Anterior cingulate cortex (tissue), 58 donors: ENCODE data around the gene SLC22A12.
"Not testable (repeated sequence)": the region's sequence is repeated elsewhere in the genome, so short reads cannot be mapped to it uniquely, and the experiment has no call there.

Experiments
- DNase-seq, 58 donors: peaks; one replicate each; lab custom pipeline; 2025; lab: John Stamatoyannopoulos, UW

SLC22A12 gene

DNA sequence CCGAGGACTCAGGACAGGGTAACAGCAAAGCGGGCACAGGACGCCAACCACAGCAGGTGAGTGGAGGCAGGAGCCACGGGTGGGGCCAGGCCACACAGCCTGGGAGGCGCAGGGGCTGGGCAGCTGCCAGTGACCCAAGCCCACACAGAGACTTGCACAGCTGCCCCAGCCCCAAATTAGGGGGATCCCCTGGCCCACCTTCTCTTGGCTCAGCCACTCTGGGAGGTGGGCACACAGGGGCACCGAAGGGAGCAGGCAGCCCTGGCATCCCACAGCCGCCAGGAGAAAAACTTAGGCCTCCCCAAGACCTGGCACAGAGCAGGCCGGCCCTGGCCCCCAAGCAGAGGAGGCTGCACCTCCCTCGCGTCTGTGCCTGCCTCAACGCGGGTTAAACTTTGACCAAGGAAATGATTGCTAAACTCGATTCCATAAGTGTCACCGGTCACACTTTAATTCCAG is at the start of gene SLC22A12:
TSS of gene SLC22A12 (plus strand) at position 458 of the 459 bp plus-strand sequence. CDS start 337 bp downstream, outside the sequence.
- DNase-seq = no peak

DNA sequence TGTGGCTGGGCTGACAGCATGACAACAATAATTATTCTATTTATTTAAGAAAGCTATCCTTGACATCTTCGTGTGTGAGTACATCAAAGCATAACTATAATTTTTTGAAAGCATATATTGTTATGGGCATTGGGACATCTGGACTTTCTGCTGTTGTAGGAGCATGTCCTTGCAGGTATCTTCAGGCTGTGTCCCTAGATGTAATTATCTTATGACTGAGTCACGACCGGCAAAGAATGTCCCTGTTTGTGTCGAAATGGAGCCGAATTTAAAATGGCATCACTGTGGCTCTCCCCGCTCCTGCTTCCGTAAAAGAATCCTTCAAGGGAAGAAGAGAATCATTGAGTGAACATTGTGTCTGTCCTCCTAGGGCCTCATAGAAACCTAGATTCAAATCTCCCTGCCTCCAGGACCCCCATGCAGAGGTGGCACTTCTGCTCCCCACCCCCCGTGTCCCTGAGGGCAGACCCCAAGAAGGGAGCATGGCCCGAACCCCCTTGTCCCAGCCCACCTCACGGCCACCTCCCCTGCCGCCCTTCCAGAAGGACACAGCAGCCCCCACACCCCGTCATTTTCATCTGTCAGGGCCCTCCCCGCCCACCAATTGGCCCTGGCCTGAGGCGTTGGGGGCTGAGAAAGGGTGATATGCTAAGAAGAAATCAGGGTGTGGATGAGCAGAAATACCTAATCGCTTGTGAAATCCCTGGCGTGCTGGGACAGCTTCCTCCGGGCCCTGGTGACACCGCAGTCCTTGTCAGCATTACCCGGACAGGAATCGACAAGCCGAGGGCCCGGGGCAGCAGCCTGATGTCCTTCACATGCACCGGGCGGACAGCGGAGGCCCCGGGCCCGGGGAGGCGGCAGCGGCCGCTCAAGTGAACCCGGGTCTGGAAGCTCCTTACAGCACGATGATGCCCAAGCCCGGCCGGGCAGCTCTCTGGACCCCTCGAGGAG is 48.6 kb upstream of the SLC22A12 start:
- no peak for DNase-seq

DNA sequence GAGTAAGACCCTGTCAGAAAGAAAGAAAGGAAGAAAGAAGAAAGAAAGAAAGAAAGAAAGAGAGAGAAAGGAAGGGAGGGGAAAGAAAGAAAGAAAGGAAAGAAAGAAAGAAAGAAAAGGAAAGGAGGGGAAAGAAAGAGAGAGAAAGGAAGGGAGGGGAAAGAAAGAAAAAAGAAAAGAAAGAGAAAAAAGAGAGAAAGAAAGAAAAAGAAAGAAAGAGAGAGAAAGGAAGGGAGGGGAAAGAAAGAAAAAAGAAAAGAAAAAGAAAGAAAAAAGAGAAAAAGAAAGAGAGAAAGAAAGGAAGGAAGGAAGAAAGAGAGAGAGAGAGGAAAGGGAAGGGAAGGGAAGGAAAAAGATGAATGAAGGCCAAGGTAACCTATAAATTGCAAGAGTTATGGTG is 47.2 kb upstream of the SLC22A12 start:
- DNase-seq = no peak

DNA sequence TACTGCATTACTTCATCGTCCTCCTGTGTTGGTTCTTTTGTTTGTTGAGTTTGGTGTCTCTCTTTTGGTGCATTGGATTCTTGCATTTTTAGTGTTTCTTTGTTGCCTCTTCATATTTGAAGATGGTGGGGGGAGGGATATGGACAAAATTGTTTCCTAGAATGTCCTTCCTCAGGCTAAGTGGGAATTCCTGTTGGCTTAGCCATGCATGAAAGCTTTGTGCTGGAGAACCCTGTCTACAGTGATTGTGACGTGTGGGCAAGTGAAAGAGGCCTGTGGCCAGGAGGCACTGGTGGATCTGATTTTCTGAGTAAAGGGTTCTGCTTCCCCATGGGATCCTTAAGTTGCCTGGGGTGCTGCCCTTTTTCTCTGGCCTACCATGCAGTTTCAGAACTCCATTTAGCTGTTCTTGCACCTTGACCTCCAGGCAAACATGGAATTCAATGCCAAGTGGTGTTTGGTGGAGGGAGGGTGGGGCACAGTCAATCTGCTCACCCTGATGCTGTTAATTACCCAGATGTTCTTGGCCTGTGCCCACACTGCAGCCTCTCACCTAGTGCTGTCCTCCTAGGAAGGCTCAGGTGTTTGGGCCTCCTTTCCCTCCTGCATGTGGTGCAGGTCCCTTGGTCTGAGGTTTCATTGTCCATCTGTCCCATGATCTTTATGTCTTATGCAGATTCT is 46.3 kb upstream of the SLC22A12 start:
- no peak for DNase-seq

DNA sequence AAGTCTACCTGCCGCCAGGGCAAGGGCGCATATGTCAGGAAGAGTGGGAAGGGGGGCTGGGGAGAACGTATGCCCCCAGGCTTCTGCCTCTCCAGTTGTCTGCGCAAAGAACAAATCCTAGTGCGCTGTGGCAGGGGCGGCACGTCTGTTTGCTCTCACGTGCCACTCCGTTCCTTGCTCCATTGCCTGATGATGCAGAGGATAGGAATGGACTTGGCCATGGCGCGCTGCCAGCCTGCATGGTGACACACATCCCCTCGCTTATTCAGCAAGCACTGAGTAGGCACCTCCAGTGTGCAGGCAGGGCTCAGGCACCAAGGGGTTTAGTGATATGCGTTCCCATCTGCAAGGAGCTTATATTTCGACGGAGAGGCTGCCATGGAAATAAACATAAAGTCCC is 45.4 kb upstream of the SLC22A12 start:
- no peak for DNase-seq

DNA sequence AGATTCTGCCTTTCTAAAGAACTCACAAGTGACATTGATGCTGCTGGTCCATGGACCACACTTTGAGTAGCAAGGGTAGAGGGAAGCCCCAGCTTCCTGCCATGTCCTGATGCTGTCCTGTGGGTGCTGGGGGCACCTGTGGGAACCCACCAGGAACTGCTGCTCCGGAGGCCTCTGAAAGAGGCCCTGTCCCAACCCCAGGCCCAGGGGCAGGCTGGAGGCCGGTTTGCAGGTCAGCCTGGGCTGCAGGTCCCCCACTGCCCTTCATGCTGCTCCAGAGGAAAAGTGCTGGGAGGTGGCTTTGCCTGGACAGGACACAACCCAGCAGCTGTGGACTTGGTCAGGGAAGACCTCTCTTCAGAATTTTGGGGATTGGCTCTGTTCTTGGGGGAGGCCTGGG is 44.8 kb upstream of the SLC22A12 start:
- no peak for DNase-seq

DNA sequence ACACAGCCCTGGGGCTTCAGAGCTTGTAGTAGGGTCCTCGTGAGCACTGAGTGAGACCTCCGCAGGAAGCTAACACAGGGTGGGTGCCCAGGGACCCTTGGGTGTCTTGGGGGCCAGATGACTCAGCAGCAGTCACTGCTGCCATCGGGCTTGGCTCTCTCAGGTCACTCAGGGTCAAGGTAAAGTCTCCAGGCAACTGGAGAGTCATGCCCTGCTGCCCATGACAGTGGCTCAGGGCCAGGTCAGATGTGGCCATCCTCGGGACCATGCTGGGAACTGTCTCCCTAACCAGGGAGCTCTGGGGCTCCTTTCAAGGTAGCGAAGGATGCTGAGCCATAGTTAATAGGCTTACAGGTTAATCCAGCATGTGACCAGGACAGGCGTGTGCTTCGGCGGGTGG is 44.4 kb upstream of the SLC22A12 start:
- DNase-seq = no peak

DNA sequence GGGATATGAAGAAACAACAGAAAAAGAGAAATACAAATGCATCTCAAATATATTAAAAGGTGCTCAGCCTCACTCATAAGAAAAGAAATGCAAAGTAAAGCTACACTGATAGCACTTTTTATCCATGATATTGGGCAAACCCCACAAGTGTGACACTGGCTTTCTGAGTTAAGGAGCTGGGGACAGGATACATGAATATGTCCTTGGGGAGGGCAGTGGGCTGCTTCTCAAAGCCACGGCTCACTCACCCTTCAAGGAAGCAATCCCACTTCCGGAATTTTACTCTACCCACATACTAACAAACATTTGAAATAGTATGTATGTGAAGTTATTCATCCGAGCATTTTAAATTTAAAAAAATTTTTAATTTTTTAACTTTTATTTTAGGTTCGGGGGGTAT is 41.1 kb upstream of the SLC22A12 start:
- DNase-seq = no peak

DNA sequence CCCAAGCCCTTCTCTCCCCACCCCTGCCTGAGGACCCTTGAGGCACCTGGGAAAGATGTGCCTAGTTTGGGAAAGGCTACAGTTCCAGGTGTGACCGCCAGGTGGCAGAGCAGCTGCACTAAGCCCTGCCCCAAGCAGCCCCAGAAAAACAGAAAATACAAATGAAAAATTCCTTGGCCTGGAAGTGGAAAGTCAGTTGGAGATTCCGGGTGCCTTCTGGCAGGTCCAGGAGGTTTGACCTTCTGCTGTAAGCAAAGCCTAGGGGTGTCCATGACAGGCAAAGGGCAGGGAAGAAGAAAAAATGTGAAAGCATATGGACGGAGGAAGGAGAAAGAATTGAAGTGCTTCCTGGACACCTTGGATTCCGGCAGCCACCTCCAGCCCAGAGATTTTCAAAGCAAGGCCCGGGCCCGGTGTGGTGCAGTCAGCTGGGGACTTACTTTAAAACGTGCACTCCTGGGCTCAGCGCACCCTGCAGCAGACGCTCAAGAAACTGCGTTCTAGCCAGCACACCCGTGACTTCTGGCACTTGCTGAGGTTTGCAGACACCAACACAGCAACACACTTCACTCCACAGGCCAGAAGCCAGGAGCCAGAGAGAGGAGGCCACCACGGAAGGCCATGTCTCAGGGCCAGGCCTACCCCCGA is 37.3 kb upstream of the SLC22A12 start:
- peak in 43 of 58 donors; percentile 10 to 78 (median 41) for DNase-seq

DNA sequence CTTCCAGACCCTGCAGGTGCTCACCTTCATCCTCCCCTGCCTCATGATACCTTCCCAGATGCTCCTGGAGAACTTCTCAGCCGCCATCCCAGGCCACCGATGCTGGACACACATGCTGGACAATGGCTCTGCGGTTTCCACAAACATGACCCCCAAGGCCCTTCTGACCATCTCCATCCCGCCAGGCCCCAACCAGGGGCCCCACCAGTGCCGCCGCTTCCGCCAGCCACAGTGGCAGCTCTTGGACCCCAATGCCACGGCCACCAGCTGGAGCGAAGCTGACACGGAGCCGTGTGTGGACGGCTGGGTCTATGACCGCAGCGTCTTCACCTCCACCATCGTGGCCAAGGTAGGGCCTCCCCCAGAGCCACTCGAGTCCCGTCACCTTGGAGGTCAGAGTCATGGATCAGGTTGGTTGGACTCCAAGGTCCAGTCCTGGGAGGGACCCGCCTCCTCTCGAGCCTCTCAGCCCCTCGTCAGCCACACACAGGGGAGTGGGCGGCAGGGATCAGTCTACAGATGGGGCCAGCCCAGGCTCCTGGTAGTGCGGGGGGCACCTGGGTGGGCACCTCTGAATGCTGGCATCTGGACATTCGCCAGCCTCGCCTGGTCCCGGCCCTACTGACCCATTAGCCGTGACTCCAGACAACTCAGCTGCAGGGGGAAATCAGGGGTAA is 34.8 kb upstream of the SLC22A12 start:
- no peak for DNase-seq

DNA sequence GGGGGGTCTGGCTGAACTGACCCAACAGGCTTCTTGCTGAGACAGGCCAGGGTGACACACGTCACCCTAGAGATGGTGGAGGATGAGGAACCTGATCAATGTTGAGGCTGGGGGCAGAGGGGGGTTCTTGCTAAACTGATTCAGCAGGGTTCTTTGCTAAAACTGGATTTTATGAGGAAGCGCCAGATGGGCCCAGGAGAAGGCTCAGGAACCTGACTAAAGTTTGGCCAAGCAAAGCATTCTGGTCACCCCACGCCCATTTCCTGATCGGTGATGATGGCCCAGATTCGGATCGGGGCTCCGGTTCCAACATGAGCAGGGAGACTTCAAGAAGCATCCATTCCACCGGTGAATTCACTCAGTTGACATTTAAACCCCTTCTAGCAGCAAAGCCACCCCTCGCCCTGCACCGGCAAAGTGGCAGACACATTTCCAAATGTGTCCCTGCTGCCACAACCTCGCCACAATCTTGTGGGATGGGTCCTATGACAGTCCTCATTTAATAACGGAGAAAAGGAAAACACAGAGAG is 34.2 kb upstream of the SLC22A12 start:
- DNase-seq = no peak

DNA sequence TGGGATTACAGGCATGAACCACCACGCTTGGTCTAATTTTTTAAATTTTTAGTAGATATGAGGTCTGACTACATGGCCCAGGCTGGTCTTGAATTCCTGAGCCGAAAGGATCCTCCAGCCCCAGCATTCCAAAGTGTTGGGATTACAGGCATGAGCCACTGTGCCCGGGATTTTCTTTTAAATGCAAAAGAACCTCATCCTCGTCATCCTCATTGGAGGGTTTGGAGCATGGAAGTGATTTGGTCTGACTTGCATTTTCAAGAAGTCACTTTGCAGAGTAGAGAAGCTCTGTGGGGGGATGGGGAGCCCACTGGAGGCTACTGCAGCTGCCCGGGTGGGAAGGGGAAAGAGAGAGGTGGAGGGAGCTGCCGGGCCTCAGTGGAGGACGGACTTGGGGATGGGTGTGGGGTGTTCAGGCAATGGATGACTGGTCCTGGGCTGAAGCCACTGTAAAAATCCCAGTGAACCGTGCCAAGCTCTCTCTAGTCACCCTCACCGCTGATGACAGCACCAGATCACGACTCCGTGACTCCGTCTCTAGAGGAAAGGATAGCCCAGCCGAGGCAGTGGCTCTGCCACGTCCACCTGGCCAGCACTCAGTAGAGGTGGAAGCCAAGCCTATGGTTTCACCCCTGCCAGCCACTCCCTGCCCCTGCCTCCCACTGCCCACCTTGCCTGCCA is 32.8 kb upstream of the SLC22A12 start:
- DNase-seq = no peak

DNA sequence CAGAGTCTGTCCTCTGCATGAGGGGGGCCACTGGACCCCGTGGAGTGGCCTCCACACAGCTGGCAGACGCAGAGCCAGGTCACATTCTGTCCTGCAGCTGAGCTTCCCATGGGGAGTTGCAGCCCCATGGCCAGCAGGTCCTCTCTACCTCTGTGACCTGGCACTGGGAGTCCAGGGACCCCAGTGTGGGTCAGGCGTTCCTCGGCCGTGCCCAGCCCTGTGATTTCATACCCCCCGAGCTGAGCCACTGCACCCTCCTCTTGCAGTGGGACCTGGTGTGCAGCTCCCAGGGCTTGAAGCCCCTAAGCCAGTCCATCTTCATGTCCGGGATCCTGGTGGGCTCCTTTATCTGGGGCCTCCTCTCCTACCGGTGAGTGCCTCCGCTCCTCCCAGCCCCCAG is 32.2 kb upstream of the SLC22A12 start:
- DNase-seq = no peak

DNA sequence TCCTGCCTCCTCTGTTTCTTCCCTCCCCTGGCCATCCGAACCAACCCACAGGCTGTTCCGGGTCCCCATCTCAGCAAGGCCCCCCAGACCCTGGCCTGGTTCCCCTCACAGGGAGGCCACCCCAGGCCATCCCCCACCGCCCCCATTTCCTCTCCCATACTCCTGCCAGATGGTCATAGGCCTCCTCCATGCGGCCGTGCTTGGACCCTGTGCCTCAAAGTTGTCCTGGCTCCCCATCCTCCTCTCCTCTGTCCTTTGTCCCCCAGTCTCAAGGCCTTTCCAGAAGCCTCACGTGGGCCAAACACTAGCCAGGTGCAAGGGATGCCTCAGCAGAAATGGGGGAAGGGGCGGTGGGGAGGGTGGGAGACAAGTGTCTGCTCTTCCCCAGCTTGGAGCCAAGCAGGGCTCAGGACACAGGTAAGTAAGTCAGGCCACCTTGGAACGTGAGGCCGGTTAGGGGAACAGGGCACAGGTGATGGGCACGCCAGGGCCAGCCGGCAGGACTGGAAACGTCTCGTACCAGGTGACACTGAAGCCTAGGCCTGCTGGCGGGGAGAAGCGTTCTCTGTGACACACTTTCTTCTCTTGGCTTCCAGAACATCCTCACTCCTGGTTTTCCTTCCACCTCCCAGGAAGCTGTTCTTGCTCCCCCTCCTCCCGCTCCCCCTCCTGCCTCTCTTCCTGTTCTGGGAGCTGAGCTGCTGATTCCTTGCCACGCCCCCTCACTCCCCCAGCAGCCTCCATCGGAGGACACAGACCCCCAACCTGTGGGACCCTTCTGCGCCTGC is 31.5 kb upstream of the SLC22A12 start:
- DNase-seq = no peak

DNA sequence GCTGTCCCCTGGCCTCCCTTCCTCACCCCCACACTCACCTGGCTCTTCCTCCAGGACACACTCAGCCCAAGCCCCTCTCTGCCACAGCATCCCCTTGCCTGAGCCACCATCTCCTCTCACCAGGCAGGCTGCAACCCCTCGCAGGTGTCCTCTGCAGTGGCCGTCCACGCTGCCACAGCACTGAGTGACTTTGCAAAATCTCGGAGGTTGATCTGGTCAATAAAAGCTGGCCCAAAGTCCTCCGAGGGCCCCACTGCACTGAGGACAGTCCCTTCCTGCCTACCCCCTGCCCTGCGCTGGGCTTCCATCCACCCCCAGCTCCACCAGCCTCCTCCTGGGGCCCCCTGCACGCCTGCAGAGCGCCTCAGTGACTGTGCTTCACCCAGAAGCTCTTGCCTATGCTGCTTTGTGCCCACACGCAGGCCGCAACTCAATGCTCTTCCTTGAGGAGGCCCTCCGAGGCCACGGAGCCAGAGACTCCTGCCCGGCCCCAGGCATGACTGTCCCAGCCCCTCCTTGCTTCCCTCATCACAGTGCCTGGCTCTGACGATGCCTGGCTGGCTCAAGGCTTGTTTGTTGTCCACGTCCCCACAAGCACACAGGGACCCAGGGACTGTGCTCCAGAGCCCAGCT is 30.8 kb upstream of the SLC22A12 start:
- DNase-seq = no peak

DNA sequence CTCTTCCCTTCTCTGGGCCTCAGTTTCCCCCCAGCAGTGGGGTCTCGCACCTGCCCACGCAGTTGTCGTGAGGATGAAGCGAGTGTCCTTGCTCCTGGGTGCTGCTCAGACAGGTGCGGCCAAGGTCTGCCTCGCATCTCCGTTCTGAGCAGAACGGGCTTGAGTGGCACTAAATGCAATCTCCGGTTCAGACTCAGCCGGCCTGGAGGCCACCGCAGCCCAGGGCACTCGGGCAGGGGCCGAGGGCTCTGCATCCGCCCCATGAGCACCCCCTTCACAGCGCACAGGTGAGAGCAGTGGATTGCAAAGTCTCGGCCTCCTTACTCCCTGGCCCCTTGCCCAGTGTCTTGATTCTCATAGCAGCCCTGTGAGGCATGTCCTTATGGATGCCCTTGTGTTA is 30.1 kb upstream of the SLC22A12 start:
- DNase-seq = no peak

DNA sequence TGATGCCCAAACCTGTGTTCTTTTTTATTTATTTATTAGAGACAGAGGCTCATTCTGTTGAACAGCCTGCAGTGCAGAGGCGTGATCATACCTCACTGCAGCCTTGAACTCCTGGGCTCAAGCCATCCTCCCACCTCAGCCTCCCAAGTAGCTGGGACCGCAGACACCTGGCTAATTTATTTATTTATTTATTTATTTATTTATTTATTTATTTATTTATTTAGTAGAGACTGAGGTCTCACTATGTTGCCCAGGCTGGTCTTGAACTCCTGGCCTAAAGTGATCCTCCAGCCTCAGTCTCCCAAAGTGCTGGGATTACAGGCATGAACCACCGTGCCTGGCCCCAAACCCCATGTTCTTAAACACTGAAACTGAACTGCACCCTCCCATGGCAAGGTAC is 29.6 kb upstream of the SLC22A12 start:
- DNase-seq = not testable (repeated sequence)

DNA sequence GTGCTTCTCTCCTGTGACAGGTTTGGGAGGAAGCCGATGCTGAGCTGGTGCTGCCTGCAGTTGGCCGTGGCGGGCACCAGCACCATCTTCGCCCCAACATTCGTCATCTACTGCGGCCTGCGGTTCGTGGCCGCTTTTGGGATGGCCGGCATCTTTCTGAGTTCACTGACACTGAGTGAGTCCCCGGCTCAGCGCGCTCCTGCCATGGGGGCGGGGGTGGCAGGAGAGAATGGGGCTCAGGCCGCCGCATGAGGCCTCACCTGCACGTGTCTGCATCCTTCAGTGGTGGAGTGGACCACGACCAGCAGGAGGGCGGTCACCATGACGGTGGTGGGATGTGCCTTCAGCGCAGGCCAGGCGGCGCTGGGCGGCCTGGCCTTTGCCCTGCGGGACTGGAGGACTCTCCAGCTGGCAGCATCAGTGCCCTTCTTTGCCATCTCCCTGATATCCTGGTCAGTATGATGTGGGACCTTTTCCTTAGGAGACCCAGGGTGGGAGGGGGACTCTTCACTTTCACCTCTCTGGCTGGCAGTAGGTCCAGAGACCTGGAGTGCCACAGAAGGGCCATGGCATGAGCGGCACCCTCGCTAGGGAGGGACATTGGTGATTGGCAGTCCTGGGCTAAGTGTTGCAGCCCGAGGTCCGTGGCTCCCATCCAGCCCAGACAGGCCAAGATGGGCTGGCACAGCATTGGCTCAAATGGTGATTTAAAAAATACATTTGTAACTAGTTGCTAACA is 28.9 kb upstream of the SLC22A12 start:
- DNase-seq = no peak
